KBM-7 (cell line): ENCODE results near the gene GRIK2.

ENCODE experiments used
- DNase-seq: peaks from one replicate; pipeline ENCODE4 v3.0.0-alpha.2; 2015
- in situ Hi-C: fragments of 300-500 bp; cut with MboI; formaldehyde crosslinking; loops from 2 replicates; pipeline ENCODE4 v1.14.3; 2020; ENCODE audit warnings: low sequenced_read_pairs, low pct_unique_long_range_greater_than_20kb, mixed read lengths

The GRIK2 gene

DNA sequence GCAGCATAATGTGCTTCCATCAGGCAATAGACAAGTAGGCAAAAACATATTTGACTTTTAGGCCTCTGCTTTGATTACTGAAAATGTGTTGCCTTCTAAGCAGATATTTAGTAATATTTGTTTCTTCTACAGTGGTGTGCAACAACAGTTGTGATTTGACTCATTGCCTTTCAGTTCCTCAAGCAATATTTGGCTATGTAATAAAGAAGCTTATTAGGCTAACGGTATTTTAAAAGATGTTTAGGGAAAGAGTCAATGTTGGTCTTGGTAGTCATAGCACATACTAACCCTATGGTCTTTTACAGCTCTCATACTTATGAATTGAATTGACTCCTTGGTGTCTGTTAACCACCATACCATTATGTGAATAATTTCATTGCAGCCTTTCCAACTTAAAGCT is 124.1 kb downstream of the GRIK2 start:
- in situ Hi-C loops, result no loop called here
- DNase-seq, result no peak

DNA sequence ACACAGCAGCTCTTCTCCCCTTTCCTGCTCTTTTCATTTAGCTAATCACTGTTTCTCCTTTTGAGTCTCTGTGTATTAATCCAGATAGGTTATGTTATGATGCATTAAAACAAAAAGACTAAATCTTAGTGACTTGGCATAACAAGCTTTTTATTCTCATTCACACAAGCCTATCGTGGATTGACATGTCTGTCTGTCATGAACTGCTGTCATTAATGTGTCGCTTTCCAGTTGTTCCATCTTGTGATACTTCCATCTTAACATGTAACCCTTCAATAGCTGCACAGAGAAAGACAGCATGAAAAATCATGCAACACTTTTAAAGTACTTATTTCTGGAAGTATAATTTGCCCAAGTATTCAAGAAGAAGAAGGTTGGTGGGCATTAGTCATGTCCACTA is 128.7 kb downstream of the GRIK2 start:
- in situ Hi-C loops, result no loop called here

DNA sequence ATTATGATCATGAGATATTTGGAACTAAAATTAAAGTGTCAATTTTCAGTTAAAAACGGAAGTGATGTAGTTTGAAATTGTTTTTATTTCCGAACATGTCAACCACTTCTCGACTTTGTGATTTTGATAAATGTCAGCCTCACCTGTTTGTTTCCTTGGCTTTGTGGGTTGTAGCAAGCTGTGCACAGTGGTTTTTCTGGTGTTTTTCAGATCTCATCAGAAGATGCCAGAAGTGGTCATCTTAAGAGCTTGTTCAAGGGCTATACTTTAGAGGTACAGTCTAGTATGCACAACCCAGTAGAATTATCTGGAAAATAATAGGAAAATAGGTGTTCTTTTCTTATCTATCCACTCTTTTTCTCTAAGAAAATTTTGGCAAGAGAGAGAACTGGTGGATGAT is 134.0 kb downstream of the GRIK2 start:
- DNase-seq, result no peak
- in situ Hi-C loops, result no loop called here

More for the DNA sequence above, 128.7 kb downstream of the GRIK2 start:
- no peak for DNase-seq

DNA sequence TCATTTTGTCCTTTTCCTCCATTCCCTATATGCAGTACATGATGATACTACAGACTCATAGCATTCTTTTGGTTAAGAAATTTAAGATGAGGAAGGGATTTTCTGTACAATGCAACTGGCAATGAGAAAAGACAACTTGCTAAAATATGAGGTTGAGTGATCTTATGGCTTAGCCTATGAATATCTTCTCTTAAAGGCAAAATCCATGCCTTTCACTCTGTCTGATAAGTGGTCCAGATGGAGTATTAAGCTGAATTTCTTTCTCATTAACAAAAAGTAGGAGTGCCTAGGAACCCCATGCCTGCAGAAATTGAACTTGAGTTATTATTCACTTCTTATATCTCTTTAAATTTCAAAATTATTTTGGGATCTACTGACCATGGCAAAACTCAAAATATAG is 135.3 kb downstream of the GRIK2 start:
- in situ Hi-C loops, result no loop called here
- no peak for DNase-seq

DNA sequence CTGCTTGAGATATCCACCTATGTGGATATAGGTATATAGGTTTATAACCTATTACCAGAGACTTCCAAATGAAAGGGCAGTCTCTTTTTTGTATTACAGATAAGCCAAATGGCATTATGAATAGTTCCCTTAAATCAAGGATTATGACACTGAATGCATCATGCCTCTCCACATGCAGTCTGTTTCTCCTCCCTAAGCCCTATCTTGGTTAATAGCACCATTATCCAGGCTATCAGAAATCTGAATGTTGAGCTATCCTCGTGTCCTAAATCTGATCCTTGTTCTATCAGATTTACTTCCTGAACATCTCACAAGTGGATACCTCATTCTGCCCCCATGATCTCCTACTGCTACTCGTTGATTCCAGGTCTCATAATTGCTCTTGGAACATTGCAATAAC is 138.0 kb downstream of the GRIK2 start:
- no peak for DNase-seq
- in situ Hi-C loops, result no loop called here

DNA sequence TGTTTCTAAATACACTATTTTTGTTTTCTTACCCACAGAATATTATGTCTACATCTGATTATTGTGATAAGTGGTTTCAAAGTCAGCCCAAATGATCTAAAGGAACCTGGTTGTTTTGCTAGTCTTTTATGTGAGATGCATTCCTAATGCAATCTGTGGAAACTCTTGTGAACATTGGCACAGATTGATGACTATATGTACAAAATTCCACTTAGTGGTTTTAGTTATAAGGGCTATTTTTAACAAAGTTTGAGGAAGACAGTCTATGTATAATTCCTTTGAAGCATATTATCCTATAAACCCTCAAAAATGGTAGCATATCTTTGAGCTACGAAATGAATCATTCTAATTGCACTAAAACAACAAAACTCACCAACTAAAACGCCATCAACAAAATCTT is 140.9 kb downstream of the GRIK2 start:
- no peak for DNase-seq
- in situ Hi-C loops, result no loop called here

DNA sequence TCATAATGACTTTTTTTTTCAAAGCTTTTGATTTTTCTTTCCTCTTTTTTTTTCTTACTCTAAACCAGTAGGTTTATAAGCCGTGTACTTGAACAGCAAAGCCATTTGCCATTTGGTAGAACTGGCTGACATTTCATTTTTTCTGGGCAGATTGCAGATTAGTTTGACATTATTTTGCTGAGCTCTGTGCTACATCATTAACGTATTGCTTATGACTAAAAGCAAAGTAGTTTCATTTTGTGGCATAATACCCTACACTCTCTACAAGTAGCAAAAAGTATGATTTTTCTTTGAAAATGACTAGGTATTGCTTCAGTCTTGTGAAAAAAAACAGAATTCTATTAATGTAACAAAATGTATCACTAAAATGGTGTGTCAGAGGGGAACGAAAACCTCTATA is 141.3 kb downstream of the GRIK2 start:
- in situ Hi-C loops, result no loop called here
- DNase-seq, result no peak

DNA sequence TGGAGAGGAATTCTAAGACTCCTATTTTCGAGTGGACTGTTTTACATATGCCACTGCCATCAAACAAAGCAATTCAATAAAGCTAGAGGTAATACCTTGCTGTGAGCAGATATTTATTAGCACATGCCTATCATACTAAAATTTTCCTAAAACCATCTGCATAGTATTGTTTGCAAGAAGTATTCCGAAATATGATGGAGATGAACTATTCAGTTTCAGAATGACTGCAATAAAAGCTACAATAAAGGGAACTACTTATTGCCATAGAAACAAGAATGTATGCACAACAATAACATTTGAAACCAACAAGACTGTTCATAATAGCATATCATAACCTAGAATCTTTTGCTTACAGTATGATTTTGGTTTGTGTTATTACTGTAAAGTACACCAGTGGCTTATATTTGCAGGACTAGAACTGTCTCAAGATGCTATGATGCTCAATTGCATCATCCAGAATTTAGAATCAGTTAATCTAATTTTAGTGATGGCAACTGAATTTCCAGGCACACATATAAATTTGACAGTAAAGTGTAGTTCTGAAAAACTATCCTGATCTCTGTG is 144.3 kb downstream of the GRIK2 start:
- DNase-seq, result no peak
- in situ Hi-C loops, result no loop called here

DNA sequence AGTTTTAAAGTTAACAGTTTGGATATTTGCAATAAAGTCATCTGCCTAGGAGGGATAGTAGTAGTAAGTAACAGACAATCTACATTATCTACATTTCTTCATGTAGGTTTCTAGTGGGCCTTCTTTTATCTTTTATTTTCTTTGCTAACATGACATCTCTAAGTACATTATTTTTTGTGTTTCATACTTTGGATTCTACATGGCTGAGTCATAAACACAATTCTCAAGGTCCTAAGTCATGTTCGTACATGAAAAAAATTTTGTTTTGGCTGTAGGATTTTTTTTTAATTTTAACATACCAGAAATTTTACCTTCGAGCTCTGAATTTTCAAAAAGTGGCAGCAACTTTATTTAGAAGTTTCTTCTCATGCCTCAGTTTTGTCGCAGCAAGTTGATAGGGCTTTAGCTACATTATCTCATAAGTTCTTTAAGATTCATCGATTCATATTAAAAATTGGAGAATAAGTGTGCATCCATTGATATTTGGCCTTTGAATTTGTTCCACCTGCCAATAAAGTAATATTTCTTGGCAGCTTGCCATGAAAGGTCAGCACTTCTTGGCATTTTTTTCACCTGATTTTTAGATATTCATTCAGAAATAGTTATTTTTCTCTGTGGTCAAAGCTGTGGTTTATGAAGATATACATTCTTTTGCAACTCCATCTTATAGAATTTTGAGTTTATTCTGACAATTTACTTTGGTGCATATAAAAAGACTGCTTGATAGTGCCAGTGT is 146.2 kb downstream of the GRIK2 start:
- DNase-seq, result no peak
- in situ Hi-C loops, result no loop called here

DNA sequence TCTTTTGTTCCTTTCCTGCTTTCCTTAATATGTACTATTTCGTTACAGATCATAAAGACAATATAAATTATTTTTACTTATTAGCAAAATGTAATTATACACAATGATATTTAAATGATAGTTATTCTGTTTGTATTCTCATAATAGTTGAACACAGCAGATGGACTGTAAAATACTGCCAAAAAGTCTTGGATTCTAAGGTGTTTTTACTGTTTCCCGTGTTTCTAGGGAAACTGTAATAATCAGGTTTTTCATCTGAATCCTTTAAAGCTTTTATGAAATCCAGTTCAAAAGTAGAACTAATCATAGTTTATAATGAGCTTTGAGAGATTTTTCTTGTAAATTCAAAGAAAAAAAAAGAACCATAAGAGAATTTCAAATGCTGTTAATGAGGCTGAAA is 148.4 kb downstream of the GRIK2 start:
- in situ Hi-C loops, result no loop called here
- no peak for DNase-seq

DNA sequence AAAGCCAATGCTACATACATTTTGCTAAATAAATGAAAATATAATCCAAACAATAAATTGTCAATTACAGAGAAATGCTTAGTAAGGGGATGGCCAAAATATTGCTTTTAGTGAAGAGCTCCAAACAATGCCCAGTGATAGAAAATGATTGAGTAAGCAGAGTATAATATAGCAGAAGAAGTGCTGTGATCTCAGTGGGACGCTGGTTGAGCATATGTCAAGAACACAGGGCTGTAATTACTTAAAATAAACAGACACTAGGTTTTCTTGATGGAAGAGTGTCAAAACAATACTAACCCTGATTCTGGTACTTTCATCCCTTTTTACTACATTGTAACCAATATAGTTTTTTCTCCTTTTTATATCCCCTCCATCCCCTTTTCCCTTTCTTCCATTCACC is 150.3 kb downstream of the GRIK2 start:
- no peak for DNase-seq
- in situ Hi-C loops, result no loop called here

DNA sequence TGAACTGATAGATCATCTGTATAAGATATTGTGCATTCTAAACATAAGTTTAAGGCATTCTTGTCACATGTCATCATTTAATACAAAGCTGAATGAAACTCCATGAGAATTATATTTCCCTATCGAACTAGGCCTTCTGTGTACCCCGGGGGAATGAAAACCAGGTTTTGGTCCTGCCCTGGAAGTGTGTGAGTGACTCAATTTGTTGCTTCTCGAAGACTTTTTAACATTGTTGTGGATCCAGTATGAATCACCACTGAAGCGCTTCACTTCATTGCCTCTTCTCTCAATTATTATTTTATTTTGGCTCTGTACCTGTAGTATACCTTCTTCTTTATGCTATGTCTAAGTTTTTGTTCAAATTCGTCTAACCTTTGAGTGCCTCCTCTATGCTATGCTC is 150.8 kb downstream of the GRIK2 start:
- in situ Hi-C loops, result no loop called here

DNA sequence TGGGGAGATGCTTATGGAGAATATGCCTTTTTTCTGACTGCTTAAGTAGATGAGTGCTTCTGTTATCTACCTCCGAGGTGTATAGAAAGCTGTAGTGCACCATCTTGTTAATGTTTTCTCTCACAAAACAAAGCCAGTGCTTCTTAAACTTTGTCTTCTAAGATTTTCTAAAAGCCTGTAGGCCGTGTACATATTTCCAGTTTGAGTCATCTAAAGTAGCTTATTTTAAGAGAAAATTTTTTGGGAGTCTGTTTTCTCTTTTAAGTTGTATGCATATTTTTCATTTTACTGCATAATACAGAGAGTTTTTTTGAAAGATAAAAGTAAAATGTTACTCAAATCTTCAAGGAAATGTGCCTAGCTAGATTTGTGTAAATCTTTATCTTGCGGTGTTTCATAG is 151.7 kb downstream of the GRIK2 start:
- in situ Hi-C loops, result no loop called here
- DNase-seq, result no peak

More for the DNA sequence above, 150.8 kb downstream of the GRIK2 start:
- DNase-seq, result no peak

DNA sequence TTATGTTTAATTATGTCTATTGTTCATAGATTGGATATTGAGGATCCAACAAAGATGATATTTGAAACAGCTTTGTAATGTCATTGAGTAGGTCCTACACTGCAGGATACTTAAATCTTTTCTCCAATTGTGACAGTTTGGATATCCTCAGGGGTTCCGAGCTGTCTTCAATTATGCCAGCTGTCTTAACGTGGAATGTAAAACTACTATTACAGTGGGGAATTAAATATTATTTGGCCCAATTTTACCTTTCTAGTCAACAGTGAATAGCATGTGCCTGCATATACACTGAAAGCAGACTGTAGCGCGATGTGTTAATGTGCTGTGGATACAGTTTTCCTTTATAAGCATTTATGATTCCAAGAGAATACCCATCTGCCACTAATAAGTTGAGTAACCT is 156.9 kb downstream of the GRIK2 start:
- in situ Hi-C loops, result no loop called here
- DNase-seq, result no peak

DNA sequence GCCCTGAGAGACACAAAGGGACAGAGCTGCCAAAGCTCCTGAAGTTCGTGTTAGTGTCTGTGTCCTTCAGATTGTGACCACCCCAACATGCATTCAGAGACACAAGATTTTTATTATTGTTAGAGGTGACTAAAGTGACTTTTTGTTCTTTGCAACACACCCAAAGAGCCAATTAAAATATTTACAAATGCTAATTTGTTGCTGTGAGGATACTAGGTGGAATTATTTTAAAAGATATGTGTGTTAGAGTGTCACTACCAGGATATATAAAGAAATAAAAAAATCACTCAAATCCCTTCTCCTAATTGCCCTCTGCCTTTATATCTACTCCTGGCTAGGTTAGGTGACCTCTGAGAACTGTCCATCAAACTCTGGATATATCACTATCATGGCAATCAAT is 160.7 kb downstream of the GRIK2 start:
- no peak for DNase-seq
- in situ Hi-C loops, result no loop called here

DNA sequence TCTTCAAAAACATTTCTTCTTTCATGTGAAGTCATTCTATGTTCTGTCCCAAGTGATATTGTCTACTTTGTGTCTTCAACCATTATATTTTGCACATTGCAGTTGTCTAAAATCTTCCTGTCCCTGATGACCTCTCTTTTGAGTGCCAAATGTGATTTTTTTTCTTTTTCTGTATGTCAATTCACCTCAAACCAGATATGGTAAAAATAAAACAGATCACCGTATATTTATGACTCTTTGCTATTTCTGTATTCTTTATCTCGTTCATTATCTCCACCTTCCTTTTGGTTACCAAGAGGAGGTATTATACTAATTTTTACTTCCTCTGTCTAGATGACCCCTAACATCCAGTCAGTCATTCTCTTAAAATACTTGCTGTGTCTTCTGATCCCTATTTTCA is 165.2 kb downstream of the GRIK2 start:
- DNase-seq, result no peak
- in situ Hi-C loops, result no loop called here

DNA sequence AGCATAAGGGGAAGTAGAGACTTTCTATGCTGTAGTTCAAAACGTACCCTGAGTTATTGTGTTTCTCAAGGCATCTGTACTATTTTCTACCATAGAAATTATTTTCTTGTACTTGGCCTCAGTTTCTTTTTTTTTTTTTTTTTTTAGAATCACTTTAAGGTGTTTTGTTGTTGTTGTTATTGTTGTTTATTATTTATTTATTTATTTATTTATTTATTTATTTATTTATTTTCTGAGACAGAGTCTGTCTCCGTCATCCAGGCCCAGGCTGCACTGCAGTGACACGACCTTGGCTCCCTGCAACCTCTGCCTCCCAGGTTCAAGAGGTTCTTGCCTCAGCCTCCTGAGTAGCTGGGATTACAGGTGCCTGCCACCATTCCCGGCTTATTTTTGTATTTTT is 179.1 kb downstream of the GRIK2 start:
- in situ Hi-C loops, result no loop called here
- no peak for DNase-seq

DNA sequence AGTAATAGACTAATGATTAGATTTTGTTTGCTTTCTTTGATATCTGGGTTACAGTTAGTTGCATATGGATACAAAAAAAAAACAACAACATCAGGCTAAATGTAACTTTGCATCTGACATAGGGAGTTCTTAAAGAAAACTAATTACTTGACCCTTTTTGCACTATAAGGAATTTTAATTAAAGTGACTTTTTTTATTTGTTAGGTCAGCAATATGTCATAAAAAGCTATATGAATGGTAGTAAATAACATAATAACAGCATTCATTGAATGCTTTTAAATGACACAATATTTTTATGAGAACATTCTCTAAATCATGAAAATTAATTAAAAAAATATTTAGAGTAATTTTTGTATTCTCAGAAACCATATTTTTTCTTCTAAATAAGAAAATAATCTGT is 183.6 kb downstream of the GRIK2 start:
- DNase-seq, result no peak
- in situ Hi-C loops, result no loop called here

DNA sequence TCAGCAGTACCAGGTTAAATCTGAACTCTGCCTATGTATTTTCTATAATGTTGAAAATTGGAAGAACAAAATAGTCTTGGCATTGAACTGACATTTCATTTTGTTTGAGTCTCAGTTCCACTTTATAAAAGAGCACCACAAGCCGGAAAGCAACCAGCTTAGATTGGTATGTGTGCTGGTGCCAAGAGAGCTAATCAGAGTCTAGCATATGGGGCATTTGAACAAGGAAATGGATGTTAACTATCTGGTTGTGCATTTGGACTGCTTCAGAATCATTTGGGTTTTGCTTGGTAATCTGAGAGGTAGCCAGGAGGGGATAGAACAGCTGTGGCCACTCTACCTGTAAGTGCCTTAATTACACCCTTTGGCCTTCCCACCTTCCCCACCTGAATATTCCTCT is 184.8 kb downstream of the GRIK2 start:
- no peak for DNase-seq
- in situ Hi-C loops, result no loop called here

DNA sequence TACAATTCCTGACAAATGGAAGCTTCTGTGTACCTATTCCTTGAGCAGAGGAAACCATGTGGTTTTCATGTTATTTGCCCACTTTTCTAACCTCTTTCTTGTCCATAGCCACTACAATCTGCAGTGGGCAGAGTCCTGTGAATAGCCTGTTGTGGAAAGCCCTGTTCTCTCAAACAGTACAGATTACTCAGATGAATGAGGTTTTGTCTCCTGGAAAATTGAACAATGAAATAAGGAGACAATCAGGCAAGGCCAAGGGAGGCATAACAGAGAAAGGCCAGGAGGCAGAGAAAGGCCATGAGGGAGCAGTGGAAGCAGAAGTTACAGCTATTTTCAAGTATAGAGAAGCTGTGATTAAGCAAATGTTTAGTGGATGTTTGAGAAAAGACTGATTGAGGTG is 189.3 kb downstream of the GRIK2 start:
- in situ Hi-C loops, result no loop called here
- no peak for DNase-seq

DNA sequence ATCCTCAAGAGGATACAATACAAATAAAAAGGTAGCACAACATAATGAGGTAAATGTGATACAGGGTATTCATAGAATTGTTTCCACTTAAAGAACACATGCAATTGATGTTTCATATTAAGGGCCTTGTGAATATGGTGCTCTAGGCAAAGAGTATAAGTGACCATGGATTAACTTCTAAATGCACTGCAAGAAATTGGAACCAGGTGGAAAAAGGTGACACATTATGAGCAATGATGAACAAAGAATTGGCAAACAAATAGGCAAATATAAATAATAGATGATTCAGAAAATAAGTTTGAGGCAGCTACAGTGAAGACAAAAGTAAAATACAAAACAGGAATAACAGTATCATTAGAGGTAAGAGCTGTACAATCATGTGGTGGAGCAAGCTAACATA is 192.0 kb downstream of the GRIK2 start:
- in situ Hi-C loops, result no loop called here
- no peak for DNase-seq
